ENCODE results near the gene PCDHGA5. TPM values are rescaled to one million over a fixed set of nuclear protein-coding genes. Genes with fewer than 3 reads are reported as not detected.
"Not testable (repeated sequence)": the region's sequence is repeated elsewhere in the genome, so short reads cannot be mapped to it uniquely, and the experiment has no call there.

The PCDHGA5 gene
- total RNA-seq, 1 donor from 2014 or later: 3.5 TPM

DNA sequence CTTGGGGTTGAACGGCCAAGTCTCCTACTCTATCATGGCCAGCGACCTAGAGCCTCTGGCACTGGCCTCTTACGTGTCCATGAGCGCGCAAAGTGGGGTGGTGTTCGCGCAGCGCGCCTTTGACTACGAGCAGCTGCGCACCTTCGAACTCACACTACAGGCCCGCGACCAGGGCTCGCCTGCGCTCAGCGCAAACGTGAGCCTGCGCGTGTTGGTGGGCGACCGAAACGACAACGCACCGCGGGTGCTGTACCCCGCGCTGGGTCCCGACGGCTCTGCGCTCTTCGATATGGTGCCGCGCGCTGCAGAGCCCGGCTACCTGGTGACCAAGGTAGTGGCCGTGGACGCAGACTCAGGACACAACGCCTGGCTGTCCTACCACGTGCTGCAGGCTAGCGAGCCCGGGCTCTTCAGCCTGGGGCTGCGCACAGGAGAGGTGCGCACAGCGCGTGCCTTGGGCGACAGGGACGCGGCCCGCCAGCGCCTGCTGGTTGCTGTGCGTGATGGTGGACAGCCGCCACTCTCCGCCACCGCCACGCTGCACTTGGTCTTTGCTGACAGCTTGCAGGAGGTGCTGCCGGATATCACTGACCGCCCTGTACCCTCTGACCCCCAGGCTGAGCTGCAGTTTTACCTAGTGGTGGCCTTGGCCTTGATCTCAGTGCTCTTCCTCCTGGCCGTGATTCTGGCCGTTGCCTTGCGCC, 35.7 kb downstream of the PCDHGA5 start:
- H3K4me3 ChIP-seq: no peak overlapping the region
- intact Hi-C loops (cut with DNase I): no loop called here
- no peak overlapping the region for H3K27ac ChIP-seq
- ATAC-seq (no peak), DNase-seq (no peak)
- H3K4me1 ChIP-seq: no peaks in the 10 kb centered on the region
- TF ChIP-seq CTCF (IDR thresholded peaks at IDR 0.05): no peak
- no peaks in the 10 kb centered on the region for H3K36me3 ChIP-seq
- peaks cover 7% of the 10 kb centered on the region for H3K27me3 ChIP-seq
- H3K9me3 ChIP-seq: peaks cover 17% of the 10 kb centered on the region

GRCh38 chr5:141402553-141403243, 38.7 kb downstream of the PCDHGA5 start, which contains the start of gene PCDHGA9:
Gene PCDHGA9, plus strand, starts transcription at chr5:141402778. Its CDS starts 175 bp downstream, at chr5:141402953.
- no peaks in the 10 kb centered on the region for H3K36me3 ChIP-seq
- peak; percentile 64 for ATAC-seq
- DNase-seq: no peak
- H3K4me1 ChIP-seq: no peaks in the 10 kb centered on the region
- peak within 1 kb of the TSS; percentile 25 for H3K4me3 ChIP-seq
- H3K9me3 ChIP-seq: peaks cover 22% of the 10 kb centered on the region
- H3K27me3 ChIP-seq: peaks cover 7% of the 10 kb centered on the region
- intact Hi-C loops (cut with DNase I): no loop called here
- TF ChIP-seq CTCF (IDR thresholded peaks at IDR 0.05): peak; percentile 41
- H3K27ac ChIP-seq: no peak within 1 kb of the TSS

- intact Hi-C loops (cut with DNase I): no loop called here
- peaks cover 25% of the 10 kb centered on the region for H3K9me3 ChIP-seq
- no peaks in the 10 kb centered on the region for H3K36me3 ChIP-seq
- H3K4me3 ChIP-seq: peak overlapping the region; percentile 25
- no peaks in the 10 kb centered on the region for H3K4me1 ChIP-seq
- TF ChIP-seq CTCF (IDR thresholded peaks at IDR 0.05): no peak
- DNase-seq: no peak
- no peak overlapping the region for H3K27ac ChIP-seq
- peaks cover 7% of the 10 kb centered on the region for H3K27me3 ChIP-seq
- no peak for ATAC-seq
Measured at GRCh38 chr5:141403387-141403786, 39.4 kb downstream of the PCDHGA5 start.

DNA sequence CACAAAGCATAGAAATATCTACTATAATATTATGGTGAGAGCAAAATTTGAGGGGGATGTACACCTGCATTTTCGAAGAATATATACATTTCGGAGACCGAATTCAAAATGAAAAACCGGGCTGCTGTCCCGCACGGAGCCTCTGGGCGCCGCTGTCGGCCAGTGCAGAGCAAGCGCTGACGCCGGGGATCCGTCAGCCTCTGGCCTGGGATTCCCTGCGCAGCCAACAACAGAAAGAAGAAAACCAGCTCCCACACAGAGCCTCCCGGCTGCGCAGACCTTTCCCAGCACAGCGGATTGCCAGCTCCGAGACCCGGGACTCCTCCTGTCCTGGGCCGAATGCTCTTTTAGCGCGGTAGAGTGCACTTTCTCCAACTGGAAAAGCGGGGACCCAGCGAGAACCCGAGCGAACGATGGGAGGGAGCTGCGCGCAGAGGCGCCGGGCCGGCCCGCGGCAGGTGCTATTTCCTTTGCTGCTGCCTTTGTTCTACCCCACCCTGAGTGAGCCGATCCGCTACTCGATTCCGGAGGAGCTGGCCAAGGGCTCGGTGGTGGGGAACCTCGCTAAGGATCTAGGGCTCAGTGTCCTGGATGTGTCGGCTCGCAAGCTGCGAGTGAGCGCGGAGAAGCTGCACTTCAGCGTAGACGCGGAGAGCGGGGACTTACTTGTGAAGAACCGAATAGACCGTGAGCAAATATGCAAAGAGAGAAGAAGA, 44.0 kb downstream of the PCDHGA5 start, which contains the start of gene PCDHGB6:
PCDHGB6 (plus strand) TSS at position 232 of the 716 bp plus-strand sequence; CDS start at position 414, 182 bp downstream.
- ATAC-seq: peak; percentile 95

More for the DNA sequence above, 44.0 kb downstream of the PCDHGA5 start, which contains the start of gene PCDHGB6:
- H3K9me3 ChIP-seq: peaks cover 40% of the 10 kb centered on the region
- intact Hi-C loops (cut with DNase I); H3K27ac ChIP-seq; H3K36me3 ChIP-seq; H3K4me1 ChIP-seq: not testable (repeated sequence)
- H3K4me3 ChIP-seq: peak within 1 kb of the TSS; percentile 42
- peak; percentile 60 for TF ChIP-seq CTCF (IDR thresholded peaks at IDR 0.05)
- H3K27me3 ChIP-seq: peaks cover 11% of the 10 kb centered on the region
- peak; percentile 80 for DNase-seq

Data from upper lobe of right lung (tissue), 1 donor.